Measurements from ENCODE around the gene RANBP9.

RANBP9 gene

GRCh38 chr6:13671548-13672127 is 40.0 kb downstream of the RANBP9 start:
- Histone ChIP-seq H3K9me3 (ENCODE audit: severe bottlenecking) (peaks cover 5% of the 10 kb centered on the region), H3K27me3 (ENCODE audit: insufficient read depth, low read depth, severe bottlenecking) (no peaks in the 10 kb centered on the region), H3K36me3 (no peaks in the 10 kb centered on the region), H3K4me3 (ENCODE audit: low read depth, low read length) (no peak overlapping the region), H3K27ac (no peak overlapping the region)
- TF ChIP-seq, protein P1, sequence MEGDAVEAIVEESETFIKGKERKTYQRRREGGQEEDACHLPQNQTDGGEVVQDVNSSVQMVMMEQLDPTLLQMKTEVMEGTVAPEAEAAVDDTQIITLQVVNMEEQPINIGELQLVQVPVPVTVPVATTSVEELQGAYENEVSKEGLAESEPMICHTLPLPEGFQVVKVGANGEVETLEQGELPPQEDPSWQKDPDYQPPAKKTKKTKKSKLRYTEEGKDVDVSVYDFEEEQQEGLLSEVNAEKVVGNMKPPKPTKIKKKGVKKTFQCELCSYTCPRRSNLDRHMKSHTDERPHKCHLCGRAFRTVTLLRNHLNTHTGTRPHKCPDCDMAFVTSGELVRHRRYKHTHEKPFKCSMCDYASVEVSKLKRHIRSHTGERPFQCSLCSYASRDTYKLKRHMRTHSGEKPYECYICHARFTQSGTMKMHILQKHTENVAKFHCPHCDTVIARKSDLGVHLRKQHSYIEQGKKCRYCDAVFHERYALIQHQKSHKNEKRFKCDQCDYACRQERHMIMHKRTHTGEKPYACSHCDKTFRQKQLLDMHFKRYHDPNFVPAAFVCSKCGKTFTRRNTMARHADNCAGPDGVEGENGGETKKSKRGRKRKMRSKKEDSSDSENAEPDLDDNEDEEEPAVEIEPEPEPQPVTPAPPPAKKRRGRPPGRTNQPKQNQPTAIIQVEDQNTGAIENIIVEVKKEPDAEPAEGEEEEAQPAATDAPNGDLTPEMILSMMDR (IDR thresholded peaks at IDR 0.05; ENCODE audit: low read depth, low read length): no peak
- DNase-seq: no peak

- Histone ChIP-seq H3K27me3 (ENCODE audit: insufficient read depth, low read depth, severe bottlenecking) (no peaks in the 10 kb centered on the region), H3K4me3 (ENCODE audit: low read depth, low read length) (no peak overlapping the region), H3K27ac (no peak overlapping the region), H3K36me3 (no peaks in the 10 kb centered on the region), H3K9me3 (ENCODE audit: severe bottlenecking) (peaks cover 5% of the 10 kb centered on the region)
- TF ChIP-seq, protein P1 (IDR thresholded peaks at IDR 0.05; ENCODE audit: low read depth, low read length): no peak
- DNase-seq: no peak
These were observed 42.2 kb downstream of the RANBP9 start for GRCh38 chr6:13669476-13669875.

DNA sequence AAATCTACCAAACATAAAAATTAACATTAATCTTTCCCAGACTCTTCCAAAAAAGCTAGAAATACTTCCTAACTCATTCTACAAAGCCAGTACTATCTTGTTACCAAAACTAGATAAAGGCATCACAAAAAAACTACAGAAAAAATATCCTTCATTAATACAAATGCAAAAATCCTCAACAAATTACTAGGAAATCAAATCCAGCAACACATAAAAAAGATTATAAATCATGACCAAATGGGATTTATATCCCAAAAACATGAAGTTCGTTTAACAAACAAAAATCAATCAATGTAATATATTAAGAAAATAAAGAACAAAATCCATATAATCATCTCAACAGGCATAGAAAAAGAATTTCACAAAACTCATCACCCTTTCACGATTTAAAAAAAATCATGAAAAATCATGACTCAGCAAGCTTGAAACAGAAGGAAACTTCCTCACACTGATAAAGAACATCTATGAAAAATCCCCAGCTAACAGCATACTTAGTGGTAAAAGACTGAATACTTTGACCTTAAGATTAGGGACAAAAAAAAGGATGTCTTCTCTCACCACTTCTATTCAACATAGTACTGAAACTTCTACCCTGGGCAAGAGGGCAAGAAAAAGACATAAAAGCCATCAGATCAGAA is 43.2 kb downstream of the RANBP9 start:
- TF ChIP-seq, protein P1 (IDR thresholded peaks at IDR 0.05; ENCODE audit: low read depth, low read length): no peak
- Histone ChIP-seq H3K27ac (no peak overlapping the region), H3K9me3 (ENCODE audit: severe bottlenecking) (peaks cover 5% of the 10 kb centered on the region), H3K36me3 (no peaks in the 10 kb centered on the region), H3K4me3 (ENCODE audit: low read depth, low read length) (no peak overlapping the region), H3K27me3 (ENCODE audit: insufficient read depth, low read depth, severe bottlenecking) (no peaks in the 10 kb centered on the region)
- no peak for DNase-seq

GRCh38 chr6:13667655-13668054 is 44.0 kb downstream of the RANBP9 start:
- H3K36me3 ChIP-seq: no peaks in the 10 kb centered on the region
- no peak overlapping the region for H3K27ac ChIP-seq
- H3K27me3 ChIP-seq (ENCODE audit: insufficient read depth, low read depth, severe bottlenecking): no peaks in the 10 kb centered on the region
- TF ChIP-seq, protein P1 (IDR thresholded peaks at IDR 0.05; ENCODE audit: low read depth, low read length): no peak
- no peak overlapping the region for H3K4me3 ChIP-seq (ENCODE audit: low read depth, low read length)
- peaks cover 5% of the 10 kb centered on the region for H3K9me3 ChIP-seq (ENCODE audit: severe bottlenecking)
- DNase-seq: no peak

DNA sequence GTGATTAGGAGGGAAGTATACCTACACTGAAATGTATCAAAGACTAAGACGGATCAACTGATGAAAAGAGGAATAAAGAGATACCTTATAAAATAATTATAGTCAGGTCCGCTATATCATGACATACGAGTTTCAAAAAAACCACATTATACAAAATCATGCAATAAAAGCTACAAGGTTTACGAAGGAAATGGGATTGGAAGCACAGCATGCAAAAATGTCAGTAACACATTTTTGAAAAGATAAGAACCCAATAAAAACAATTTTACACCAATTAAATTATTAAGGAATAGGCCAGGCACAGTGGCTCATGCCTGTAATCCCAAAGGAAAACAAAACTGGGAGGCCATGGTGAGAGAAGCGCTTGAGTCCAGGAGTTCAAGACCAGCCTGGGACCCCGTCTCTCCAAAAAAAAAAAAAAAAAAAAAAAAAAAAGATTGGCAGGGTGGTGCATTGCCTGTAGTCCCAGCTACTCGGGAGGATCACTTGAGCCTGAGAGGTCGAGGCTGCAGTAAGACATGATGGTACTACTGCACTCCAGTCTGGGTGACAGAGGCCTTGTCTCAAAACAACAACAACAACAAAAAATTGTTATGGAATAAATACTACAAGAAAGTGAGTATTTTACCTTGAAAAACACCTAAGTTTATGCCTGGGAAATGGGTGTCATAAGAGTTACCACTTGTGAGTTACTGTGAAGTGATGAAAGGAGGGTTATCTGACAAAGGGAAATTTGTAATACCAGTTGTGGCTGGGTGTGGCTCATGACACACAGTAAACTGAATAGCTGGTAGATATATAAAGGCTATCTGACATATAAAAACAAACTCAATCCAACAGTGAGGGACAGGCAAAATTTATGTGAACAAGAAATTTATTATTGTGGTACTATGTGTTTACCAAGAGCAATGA is 45.2 kb downstream of the RANBP9 start:
- TF ChIP-seq, protein P1 (IDR thresholded peaks at IDR 0.05; ENCODE audit: low read depth, low read length): no peak
- no peaks in the 10 kb centered on the region for H3K27me3 ChIP-seq (ENCODE audit: insufficient read depth, low read depth, severe bottlenecking)
- no peaks in the 10 kb centered on the region for H3K36me3 ChIP-seq
- peaks cover 5% of the 10 kb centered on the region for H3K9me3 ChIP-seq (ENCODE audit: severe bottlenecking)
- H3K4me3 ChIP-seq (ENCODE audit: low read depth, low read length): no peak overlapping the region
- DNase-seq: no peak
- H3K27ac ChIP-seq: no peak overlapping the region

Data from WERI-Rb-1 (cell line).